ENCODE data around the gene SCIMP. TPM values are rescaled to one million over a fixed set of nuclear protein-coding genes. Genes with fewer than 3 reads are reported as not detected.
"Not testable (repeated sequence)": the region's sequence is repeated elsewhere in the genome, so short reads cannot be mapped to it uniquely, and the experiment has no call there.

SCIMP gene
- total RNA-seq, 1 experiment from 2014 or later: not detected

- POLR2A ChIA-PET (ENCODE audit: unreplicated experiment): interaction anchor here (0.6 to 0.7 kb wide), 2 partner anchors 88 to 346 kb away, joined by 3 read pairs; no protein-coding TSS in a partner anchor
- BruUV-seq (replicated peaks): no TSS peak
Observed at GRCh38 chr17:5182597-5183409, 51.9 kb downstream of the SCIMP start.

GRCh38 chr17:5181509-5182305 lies 53.0 kb downstream of the SCIMP start:
- H3K27me3 ChIP-seq (ENCODE audit: insufficient read depth, low read depth): no peaks in the 10 kb centered on the region
- no peak for DNase-seq
- CTCF ChIA-PET: no interaction called here
- no peaks in the 10 kb centered on the region for H3K79me2 ChIP-seq (ENCODE audit: low read depth)
- H3K27ac ChIP-seq: no peak overlapping the region
- TF ChIP-seq CTCF (conservative IDR thresholded peaks at IDR 0.05): no peak
- TF ChIP-seq EZH2 (IDR thresholded peaks at IDR 0.05; ENCODE audit: low read depth): no peak
- peaks cover 75% of the 10 kb centered on the region for H3K9me3 ChIP-seq (ENCODE audit: insufficient read depth, low read depth)
- intact Hi-C loops (cut with micrococcal nuclease; ENCODE audit: unreplicated experiment): no loop called here
- H3K9me2 ChIP-seq (ENCODE audit: insufficient read depth): no peaks in the 10 kb centered on the region
- peaks cover 38% of the 10 kb centered on the region for H3F3A ChIP-seq (ENCODE audit: insufficient read depth, low read depth)
- H3K36me3 ChIP-seq (ENCODE audit: low read depth): peaks cover 5% of the 10 kb centered on the region
- H4K20me1 ChIP-seq (ENCODE audit: insufficient read depth): no peaks in the 10 kb centered on the region
- H3K4me2 ChIP-seq: no peak overlapping the region
- peak overlapping the region; percentile 10; the same call in 1 of the 2 replicates for H3K4me3 ChIP-seq
- H3K4me1 ChIP-seq (replicated peaks; ENCODE audit: insufficient read depth): no peaks in the 10 kb centered on the region
- POLR2A ChIA-PET (ENCODE audit: unreplicated experiment): interaction anchor here (0.6 kb wide), 1 partner anchor 1761 kb away, joined by 5 read pairs; no protein-coding TSS in a partner anchor
- BruUV-seq (replicated peaks): no TSS peak
- no peak overlapping the region for H2AFZ ChIP-seq

More at GRCh38 chr17:5182597-5183409, 51.9 kb downstream of the SCIMP start:
- no peak overlapping the region for H3K4me2 ChIP-seq
- CTCF ChIA-PET: no interaction called here
- no peak overlapping the region for H2AFZ ChIP-seq
- H3K27ac ChIP-seq: no peak overlapping the region
- intact Hi-C loops (cut with micrococcal nuclease; ENCODE audit: unreplicated experiment): no loop called here
- no peak overlapping the region for H3K4me3 ChIP-seq
- H3K9me3 ChIP-seq (ENCODE audit: insufficient read depth, low read depth): peaks cover 82% of the 10 kb centered on the region
- TF ChIP-seq CTCF (conservative IDR thresholded peaks at IDR 0.05) (no peak), EZH2 (IDR thresholded peaks at IDR 0.05; ENCODE audit: low read depth) (no peak)
- H3K27me3 ChIP-seq (ENCODE audit: insufficient read depth, low read depth): no peaks in the 10 kb centered on the region
- H3K79me2 ChIP-seq (ENCODE audit: low read depth): no peaks in the 10 kb centered on the region
- no peak for DNase-seq
- H4K20me1 ChIP-seq (ENCODE audit: insufficient read depth): no peaks in the 10 kb centered on the region
- no peaks in the 10 kb centered on the region for H3K9me2 ChIP-seq (ENCODE audit: insufficient read depth)
- H3K4me1 ChIP-seq (replicated peaks; ENCODE audit: insufficient read depth): no peaks in the 10 kb centered on the region
- peaks cover 13% of the 10 kb centered on the region for H3K36me3 ChIP-seq (ENCODE audit: low read depth)
- H3F3A ChIP-seq (ENCODE audit: insufficient read depth, low read depth): peaks cover 38% of the 10 kb centered on the region

- Histone ChIP-seq H3K36me3 (ENCODE audit: low read depth) (no peaks in the 10 kb centered on the region; the same call in 1 of the 2 replicates), H3K79me2 (ENCODE audit: low read depth) (no peaks in the 10 kb centered on the region), H3K4me2 (no peak overlapping the region), H3K9me2 (ENCODE audit: insufficient read depth) (no peaks in the 10 kb centered on the region), H2AFZ (no peak overlapping the region), H3F3A (ENCODE audit: insufficient read depth, low read depth) (peaks cover 29% of the 10 kb centered on the region), H4K20me1 (ENCODE audit: insufficient read depth) (no peaks in the 10 kb centered on the region), H3K9me3 (ENCODE audit: insufficient read depth, low read depth) (peaks cover 66% of the 10 kb centered on the region), H3K4me3 (no peak overlapping the region), H3K4me1 (replicated peaks; ENCODE audit: insufficient read depth) (no peaks in the 10 kb centered on the region), H3K27ac (no peak overlapping the region), H3K27me3 (ENCODE audit: insufficient read depth, low read depth) (no peaks in the 10 kb centered on the region)
- BruUV-seq (replicated peaks): no TSS peak
- CTCF ChIA-PET: no interaction called here
- TF ChIP-seq EZH2 (IDR thresholded peaks at IDR 0.05; ENCODE audit: low read depth) (no peak), CTCF (conservative IDR thresholded peaks at IDR 0.05) (no peak)
- DNase-seq: no peak
- POLR2A ChIA-PET (ENCODE audit: unreplicated experiment): no interaction called here
- intact Hi-C loops (cut with micrococcal nuclease; ENCODE audit: unreplicated experiment): no loop called here
Observed at GRCh38 chr17:5179003-5179402, 55.7 kb downstream of the SCIMP start.

- H3F3A ChIP-seq (ENCODE audit: insufficient read depth, low read depth); DNase-seq; BruUV-seq (replicated peaks); H3K4me3 ChIP-seq; H3K27me3 ChIP-seq (ENCODE audit: insufficient read depth, low read depth); H3K4me1 ChIP-seq (replicated peaks; ENCODE audit: insufficient read depth); POLR2A ChIA-PET (ENCODE audit: unreplicated experiment); intact Hi-C loops (cut with micrococcal nuclease; ENCODE audit: unreplicated experiment); CTCF ChIA-PET; H3K36me3 ChIP-seq (ENCODE audit: low read depth); H3K9me2 ChIP-seq (ENCODE audit: insufficient read depth); H3K27ac ChIP-seq; H3K4me2 ChIP-seq; H2AFZ ChIP-seq; H3K79me2 ChIP-seq (ENCODE audit: low read depth); H4K20me1 ChIP-seq (ENCODE audit: insufficient read depth): not testable (repeated sequence)
- peaks cover 35% of the 10 kb centered on the region; the same call in 1 of the 2 replicates for H3K9me3 ChIP-seq (ENCODE audit: insufficient read depth, low read depth)
Observed at GRCh38 chr17:5175027-5175426, 59.6 kb downstream of the SCIMP start.
